ENCODE results near the gene MBTPS1.

The MBTPS1 gene

DNA sequence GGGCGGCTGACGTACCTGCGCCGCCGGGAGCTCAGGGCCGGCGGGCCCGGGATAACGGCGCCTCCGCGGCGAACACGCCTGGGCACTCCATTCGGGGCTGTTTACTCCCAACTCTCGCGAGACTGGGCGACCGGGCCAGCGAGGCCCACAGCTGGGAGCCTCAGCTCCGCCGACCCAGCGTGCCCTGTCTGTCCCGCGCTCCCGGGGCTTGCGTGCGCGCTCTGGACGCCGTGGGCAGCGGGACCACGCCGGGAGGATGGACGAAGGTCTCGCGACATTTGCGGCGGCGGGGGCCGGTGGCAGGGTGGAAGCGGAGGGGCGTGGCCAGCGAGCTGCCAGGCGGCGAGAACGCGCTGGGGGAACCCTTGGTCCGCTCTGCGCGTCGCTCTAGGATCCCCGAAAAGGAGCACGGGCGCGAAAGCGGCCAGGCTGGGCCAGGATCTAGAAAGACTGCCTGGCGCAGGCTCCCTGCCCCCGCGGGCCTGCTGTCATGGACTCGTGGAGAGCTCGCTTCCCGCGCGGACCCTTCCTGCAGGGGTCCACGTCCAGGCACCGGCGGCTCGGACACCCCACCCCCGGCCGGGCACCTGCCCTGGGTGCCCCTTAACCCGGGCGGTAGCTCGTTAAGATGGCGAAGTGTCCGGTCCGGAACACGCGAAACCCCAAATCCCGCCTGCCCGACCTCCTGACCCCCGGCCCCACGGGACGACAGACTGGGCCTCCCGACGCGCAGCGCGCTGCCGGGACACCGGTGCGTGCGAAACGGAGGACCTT is at the start of gene MBTPS1:
MBTPS1 (minus strand) TSS at position 223 of the 774 bp plus-strand sequence. CDS start 15,159 bp downstream, outside the sequence.
- DNase-seq, result peak; percentile 98

DNA sequence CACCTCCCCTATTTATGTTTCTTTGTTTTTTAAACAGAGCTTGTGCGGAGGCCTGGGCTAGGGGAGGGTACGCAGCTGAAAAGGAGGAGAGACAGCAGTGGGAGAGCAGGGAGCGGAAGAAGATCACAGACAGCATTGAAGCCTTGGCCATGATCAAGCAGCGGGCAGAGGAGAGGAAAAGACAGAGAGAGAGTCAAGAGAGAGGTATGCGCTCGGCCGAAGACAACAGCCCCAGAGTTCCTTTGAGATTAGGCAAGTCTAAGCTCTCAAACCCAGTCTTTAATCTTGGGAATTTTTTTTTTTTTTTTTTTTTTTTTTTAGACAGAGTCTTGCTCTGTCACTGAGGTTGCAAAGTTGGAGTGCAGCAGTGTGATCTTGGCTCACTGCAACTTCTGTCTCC is 49.0 kb upstream of the MBTPS1 start:
- DNase-seq, result no peak

DNA sequence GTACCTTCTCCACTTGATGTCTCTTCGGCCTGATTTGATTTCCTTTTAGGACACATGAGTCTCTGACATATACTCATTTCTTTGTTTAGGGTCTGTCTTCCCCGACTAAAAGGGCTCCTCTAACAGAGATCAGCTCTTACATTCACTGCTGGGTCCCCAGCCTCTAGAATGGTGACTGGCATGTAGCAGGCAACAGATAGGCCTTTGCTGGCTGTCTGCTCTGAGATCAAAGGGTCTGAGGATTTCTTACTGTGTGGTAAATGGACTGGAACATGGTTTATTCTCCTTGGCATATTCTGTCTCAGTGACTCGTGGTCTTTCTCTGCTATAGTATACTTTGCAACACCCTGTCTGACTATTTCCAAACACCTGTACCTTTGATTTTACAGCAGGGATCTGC is 45.1 kb upstream of the MBTPS1 start:
- DNase-seq, result no peak

DNA sequence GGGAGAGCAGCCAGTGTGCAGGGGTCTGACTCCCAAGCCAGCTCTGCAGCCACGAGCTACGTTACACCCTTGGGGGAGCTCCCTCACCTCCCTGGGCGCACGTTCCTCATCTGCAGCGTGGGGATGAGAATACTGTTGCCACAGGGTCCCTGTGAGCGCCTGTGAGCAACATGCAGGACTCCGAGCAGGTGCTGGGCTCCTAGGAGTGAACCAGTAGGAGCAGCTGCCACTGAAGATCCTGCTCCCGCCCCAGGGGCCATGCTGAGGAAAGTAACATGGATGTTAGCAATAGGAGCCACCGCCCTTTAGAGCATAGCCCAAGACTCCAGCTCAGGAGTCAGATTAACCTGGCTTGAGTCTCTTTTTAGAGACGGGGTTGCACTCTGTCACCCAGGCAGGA is 44.3 kb upstream of the MBTPS1 start:
- no peak for DNase-seq

DNA sequence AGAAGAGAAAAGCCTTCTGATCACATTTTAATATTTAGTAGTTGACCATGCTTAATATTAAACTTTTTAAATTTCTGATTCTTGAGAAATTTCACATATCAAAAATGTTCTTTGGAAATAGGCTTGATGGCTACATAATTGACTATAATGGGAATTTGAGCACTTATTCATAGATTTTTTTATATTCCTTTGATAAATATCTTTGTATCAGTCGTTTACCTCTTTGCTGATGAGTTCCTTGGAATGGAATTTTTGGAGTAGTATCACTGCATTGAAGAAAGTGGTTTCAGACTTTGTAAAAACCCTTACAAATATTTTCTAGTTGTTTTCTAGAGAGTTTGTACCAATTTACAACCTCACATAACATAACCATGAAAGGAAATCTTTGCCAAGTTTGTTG is 43.1 kb upstream of the MBTPS1 start:
- DNase-seq, result no peak

DNA sequence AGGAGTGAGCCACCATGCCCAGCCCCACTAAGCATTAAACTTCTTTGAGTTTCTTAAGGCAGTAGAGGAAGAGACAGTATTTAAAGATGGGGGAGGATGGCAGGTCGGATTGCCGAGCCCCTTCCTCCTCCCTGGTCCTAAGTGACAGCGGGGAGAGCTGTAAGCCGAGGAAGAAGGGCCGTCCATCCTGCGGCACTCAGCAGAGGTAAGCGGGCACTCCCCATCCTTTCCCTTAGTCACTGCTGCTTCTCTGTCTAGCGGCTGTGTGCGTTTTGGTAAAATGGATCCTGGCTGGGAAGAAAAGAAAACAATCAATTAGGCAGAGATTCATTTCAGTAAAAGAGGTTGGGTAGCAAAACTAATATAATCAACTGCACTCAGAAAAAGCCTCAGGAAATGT is 42.3 kb upstream of the MBTPS1 start:
- no peak for DNase-seq

DNA sequence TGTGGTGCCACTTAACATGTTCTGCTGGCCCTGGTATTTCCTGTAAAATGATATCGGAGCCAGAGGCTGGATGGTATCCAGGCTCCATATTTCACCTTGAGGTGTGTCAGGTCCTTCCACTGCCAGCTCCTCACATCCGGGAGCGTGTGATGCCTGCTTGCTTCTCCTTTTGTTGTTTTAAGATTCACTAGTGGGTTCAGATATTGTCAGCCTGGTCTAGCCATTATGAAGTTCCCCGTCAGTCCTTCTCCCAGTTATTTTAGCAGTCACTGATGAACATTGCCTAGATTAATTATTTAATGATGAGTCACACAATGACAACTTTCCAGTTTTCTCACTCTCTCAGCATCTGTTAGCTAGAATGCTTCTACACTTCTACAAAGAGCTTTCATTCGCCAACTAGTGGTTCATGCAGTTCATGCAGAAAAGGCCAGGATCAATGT is 39.6 kb upstream of the MBTPS1 start:
- DNase-seq, result no peak

DNA sequence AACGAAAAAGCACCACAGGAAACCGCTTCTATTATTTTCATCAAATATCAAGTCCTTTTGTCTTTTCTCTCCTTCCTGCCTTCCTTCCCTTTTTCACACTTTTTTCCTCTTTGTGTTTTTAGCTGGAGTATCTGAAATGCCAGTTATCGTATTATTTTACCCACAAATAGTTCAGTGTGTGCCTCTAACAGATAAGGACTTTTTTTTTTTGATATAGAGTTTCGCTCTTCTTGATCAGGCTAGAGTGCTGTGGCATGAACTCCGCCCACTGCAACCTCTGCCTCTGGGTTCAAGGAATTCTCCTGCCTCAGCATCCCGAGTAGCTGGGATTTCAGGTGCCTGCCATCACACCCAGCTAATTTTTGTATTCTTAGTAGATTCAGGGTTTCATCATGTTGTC is 39.0 kb upstream of the MBTPS1 start:
- DNase-seq, result no peak

DNA sequence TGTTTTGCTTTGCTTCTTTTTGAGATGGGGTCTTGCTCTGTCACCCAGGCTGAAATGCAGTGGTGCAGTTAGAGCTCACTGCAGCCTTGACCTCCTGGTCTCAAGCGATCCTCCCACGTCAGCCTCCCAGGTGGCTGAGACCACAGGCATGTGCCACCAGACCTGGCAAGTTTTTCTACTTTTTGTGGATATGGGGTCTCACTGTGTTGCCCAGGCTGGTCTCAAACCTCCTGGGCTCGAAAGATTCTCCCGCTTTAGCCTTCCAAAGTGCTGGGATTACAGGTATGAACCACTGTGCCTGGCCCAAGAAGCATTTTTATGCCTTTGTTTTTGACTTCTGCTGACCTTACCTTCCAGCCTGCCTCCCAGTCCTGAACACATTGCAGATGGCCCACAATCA is 38.5 kb upstream of the MBTPS1 start:
- DNase-seq, result no peak

DNA sequence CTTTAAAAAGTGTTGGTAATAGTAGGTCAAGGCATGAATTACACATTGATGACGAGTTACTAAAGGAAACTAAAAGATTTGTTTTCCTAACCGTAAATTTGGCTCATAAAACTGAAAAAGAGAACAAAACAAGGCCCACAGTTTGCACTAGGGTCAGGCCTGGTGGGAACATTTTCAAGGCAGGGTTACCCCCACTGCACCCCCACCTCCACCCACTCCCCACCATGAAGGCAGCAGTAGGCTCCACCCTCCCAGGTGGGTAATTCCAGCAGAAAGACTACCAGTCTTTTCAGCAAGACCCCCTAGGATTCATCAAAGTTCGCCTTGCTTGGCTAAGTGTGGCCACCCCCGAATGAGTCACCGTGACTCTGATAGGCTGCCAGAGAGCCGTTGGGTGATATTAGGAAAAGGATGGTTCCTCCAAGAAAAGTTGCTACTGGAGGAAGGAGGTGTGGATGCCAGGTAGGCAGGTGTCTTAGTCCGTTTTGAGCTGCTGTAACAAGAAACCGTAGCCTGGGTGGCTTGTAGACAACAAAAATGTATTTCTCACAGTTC is 37.0 kb upstream of the MBTPS1 start:
- DNase-seq, result no peak

DNA sequence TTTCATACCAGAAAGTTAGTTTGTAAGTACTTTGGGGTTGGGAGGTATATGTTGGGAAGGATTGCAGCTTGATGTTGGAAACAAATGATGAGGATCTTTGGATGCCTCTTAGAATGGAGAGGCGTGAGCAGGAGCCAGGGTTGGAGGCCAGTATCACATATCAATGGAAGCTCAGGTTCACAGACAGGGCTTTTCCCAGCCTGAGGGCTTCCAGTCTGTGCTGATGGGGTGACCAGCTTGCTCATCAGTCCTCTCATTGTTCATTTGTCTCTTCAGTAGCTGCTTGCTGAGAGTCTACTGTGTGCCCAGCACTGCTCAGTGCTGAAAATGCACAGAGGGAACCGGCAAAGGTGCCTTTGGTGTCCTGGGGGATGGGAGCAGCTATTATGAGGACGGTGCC is 34.2 kb upstream of the MBTPS1 start:
- DNase-seq, result no peak

DNA sequence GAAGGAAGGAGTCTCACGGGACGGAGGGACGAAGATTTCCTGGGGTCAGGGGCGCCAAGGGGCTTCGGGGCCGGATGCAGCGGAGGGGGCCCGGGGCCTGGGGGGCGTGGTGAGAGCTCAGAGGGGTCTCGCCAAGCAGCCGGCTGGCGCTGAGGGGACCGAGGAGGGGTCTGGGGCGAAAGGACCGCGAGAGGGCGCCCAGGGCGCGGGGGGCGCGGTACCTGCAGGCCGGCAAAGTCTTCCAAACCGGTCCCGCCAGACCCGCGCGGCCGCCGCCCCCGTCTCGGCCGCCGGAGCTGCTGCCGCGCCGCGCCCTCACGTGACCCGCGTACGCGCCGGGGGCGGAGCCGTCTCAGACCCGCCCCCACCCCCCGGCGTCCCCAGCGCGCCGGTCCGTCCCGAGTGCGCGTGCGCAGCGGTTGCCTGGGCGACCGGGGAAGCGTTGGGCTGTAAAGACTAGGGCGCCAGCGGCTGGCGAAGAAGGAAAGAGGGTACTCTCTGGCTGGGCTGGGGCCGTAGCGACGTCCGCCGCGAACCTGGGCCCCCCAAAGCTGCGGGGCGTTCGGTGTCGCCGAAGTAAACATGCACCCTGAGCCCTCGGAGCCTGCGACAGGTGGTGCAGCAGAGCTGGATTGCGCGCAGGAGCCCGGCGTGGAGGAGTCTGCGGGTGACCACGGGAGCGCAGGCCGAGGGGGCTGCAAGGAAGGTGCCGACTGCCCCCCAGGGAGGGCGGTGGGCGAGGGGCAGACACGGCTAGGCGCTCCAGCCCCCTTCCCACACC is 28.3 kb upstream of the MBTPS1 start, which contains the start of the genes DNAAF1 and HSDL1:
DNAAF1 (plus strand) TSS at position 450 of the 781 bp plus-strand sequence; CDS start at position 583, 133 bp downstream.
HSDL1 (minus strand) TSS at position 319 of the 781 bp plus-strand sequence. CDS start 13,856 bp downstream, outside the sequence.
- DNase-seq, result peak; percentile 93

DNA sequence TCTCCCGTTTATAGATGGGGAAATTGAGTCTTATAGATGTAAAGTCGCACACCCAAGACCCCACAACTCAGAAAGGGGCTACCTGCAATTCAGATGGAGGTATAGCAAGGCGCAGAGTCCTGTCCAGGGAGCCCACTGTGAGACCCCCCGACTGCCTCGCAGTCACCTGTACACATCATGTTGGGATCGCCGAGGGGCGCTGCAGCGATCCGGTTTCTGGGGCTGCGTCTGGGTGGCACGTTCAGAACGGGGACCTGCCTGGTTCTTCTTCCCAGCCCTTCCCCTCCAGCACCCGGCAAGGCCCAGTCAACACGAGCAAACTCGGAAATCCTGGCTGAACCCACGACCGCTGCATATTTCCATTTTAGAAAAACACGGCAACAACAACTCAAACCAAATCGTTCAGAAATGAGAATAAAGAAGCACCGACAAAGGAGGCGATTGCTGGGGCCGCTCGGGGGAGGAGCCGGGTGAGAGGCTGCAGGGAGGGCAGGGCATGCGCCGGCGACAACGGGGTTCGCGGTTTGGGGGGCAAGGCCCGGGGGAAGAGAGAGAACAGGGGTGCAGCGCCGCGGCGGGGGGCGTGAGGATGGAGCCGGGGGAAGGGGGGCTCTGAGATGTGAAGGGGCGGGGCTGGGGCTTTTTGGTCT is 27.6 kb upstream of the MBTPS1 start:
- DNase-seq, result peak; percentile 51

DNA sequence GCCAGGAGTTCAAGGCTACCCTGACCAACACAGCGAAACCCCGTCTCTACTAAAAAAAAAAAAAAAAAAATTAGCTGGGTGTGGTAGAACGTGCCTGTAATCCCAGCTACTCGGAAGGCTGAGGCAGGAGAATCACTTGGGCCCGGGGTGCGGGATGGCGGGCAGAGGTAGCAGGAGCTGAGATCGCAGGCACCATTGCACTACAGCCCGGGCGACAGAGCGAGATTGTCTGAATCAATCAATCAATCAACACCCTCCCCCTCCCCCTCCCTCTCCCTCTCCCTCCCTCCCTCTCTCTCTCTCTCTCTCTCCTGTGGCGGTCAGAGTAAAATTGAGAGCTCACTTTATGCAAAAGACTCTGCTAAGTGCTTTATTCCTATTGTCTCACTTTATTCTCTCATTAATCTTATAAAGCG is 27.1 kb upstream of the MBTPS1 start:
- DNase-seq, result no peak

DNA sequence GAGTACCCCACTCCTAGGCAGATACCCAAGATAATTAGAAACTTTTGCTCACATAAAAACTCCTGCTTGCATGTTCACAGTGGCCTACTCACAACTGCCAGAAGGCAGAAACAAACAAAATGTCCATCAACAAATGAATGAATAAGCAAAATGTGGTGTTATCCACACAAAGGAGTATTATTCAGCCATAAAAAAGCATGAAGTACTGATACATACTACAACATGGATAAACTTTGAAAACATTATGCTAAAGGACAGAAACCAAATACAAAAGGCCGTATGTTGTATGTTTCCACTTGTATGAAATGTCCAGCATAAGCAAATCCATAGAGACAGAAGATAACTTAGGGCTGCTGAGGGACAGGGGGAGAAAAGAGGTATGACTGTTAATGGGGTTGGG is 26.3 kb upstream of the MBTPS1 start:
- DNase-seq, result no peak

DNA sequence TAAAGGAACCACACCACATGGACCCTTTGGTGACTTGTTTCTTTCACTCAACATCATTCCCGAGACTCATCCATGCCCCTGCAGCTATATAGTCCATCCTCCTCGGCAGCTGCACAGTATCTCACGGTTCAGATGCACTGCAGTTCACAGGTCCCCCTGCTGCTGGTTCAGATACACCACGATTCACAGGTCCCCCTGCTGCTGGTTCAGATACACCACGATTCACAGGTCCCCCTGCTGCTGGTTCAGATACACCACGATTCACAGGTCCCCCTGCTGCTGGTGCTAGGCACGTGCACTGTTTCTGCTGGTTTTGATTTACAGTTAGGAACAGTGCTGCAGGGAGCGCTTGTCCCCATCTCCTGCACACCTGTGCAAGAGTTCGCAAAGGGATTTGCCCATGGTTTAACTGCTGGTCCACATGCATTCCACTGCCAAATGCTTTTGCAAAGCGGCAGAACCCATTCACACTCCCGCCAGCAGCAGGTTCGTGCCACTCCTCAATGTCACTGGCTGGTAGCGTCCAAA is 24.5 kb upstream of the MBTPS1 start:
- DNase-seq, result peak; percentile 15

DNA sequence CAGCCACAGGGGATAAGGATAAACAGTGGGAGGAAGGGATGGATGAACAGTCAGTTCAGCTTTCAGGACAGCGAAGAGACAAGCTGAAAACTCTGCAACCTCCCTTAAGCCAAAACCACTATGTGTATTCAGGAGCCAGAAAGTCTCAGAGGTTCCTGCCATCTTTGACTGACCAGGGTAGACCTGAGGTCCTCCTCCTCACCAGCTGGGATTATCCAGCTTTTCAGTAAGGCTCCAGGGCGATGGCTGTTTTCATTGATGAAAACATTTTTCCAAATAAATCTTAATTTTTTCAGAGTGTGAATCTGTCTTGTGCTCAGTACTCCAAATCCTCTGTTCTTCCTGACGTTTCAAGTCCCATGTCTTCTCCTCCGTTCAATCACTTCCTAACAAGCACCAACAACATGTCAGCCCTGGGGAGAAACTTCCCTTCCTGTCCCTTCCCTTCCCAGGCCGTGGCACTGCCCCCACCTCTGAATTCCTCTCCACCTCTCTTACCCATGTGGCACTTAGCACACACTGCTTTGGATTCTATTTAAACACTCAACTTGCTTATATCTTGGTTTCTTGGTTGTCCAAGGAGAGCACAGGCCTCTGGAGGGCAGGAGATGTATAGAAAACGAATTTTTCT is 23.0 kb upstream of the MBTPS1 start:
- no peak for DNase-seq

DNA sequence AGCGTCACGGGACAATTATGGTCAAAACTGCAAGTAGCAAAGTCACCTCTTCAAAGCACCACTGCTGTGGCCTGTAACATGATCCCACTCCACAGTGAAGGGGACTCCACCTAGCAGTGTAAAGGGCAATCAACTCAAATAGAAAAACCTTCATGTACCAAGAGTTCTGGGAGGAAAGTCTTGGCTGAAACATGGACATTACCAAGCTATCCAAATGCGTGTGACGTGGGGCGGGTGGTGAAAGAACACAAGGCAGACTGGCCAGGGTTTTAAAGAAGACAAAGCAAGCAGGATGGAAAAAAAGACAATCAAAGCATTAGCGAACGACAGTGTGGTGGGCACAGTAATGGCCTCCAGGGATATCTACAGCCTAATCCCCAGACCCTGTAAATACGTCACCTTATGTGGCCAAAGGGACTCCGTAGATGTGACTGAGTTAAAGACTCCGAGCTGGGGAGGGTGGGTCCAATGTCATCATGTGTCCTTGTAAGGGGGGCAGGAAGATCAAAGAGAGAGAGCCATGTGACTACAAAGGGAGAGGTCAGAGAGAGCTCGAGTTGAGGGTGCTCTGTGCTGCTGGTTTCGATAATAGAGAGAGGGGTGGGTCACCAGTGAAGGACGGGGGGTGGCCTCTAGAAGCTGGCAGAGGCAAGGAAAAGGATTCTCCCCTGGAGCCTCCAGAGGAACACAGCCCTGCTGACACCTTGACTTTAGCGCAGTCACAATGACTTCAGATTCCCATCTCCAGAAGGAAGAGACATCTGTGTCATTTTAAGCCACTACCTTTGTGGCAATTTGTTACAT is 22.3 kb upstream of the MBTPS1 start:
- no peak for DNase-seq

DNA sequence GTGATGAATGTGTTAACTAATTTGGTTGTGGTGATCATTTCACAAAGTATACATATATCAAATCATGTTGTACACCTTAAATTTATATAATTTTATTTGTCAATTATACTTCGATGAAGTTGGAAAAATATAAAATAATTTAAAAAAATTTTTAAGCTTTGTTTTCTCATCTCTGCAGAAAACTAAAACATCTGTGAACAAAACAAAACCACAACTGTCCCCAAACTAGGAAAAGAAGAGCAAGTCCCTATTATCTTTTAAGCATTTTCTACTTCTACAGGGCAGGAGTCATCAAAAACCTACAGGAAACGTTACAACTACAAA is 21.7 kb upstream of the MBTPS1 start:
- DNase-seq, result no peak

DNA sequence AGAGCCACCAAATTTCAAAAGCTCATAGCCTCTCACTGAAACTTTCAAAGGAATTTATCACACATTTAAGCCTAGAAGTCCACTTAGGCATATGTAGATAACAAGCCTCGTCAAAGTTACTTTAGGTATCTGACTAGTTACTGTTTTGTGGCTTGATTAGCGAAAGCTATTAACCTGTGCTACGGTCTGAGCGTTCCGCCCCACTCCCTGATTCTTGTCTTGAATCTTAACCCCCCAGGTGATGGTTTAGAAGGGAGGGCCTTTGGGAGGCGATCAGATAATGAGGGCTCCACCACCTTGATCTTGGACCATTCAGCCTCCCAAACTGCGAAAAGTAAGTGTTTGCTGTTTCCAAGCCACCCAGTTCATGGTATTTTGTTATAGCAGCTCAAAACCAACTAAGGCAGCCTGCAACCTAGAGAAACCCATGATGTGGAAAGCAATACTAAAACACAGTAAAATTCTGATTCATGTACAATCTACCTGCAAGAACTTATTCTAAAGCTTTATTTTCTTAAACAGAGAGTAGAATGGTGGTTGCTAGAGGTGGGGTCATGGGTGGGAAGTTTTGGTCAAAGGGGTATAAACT is 21.1 kb upstream of the MBTPS1 start:
- DNase-seq, result no peak

DNA sequence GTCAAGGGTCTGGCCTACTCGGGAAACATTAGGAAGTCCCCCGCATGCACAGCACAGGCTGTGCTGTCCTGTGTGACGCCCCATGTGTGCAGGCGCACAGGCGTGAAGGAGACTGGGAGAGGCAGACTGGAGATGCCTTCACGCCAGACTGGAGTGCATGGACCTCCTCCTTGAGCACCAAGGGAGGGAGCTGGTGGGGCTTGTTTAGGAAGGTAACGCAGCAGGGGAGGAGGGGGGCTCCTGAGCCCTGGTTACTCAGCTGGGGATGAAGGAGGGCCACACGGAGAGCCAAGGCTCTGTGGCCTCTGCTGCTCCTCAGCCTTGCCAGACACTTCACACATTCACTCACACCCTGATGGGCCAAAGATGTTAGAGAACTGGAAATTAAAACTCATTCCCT is 20.5 kb upstream of the MBTPS1 start:
- no peak for DNase-seq
